PC-9 (cell line): ENCODE results near the gene UBE4B.
"Not testable (repeated sequence)": the region's sequence is repeated elsewhere in the genome, so short reads cannot be mapped to it uniquely, and the experiment has no call there.

Source experiments
- CTCF ChIP-seq: fragments of 200-600 bp; sonication (generic); conservative IDR thresholded peaks from 2 replicates; pipeline ENCODE4 v1.6.1; 2017; ENCODE audit warnings: mixed run types, antibody characterized with exemption, mild to moderate bottlenecking, moderate library complexity
- EZH2 ChIP-seq: fragments of 200-600 bp; sonication (generic); IDR thresholded peaks from 2 replicates; pipeline ENCODE4 v1.8.0; 2017; ENCODE audit warnings: antibody characterized with exemption, low read depth

GRCh38 chr1:10205206-10205605 is 172.4 kb downstream of the UBE4B start:
- TF ChIP-seq CTCF, EZH2: not testable (repeated sequence)
